GM10266 (cell line): ENCODE measurements around the gene ERCC2.
"Not testable (repeated sequence)": the region's sequence is repeated elsewhere in the genome, so short reads cannot be mapped to it uniquely, and the experiment has no call there.

ENCODE experiments used
- DNase-seq: peaks from one replicate; pipeline ENCODE4 v3.0.0; 2012; ENCODE audit errors: extremely low spot score
- TF ChIP-seq, protein P1 (sequence below): IDR thresholded peaks from 2 replicates; pipeline ENCODE4 v1.5.1; 2012; ENCODE audit warnings: mild to moderate bottlenecking, low read depth; ENCODE audit not compliant: control insufficient read depth, insufficient read depth; ENCODE audit errors: missing control alignments

ERCC2 gene

DNA sequence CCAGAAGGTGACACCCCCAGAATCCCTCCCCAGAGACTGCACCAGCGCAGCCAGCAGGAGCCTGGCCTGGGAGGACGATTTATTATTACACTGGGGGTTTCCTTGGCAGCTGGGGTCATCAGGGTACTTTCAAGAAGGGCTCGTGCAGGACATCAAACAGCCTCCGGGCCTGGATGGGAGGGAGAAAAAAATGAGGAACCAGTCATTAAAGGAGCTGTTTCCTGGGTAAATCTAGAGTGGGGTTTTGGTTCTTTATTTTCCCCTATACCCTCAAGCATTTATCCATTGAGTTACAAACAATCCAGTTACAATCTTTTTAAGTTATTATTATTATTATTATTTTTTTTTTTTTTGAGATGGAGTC, 39.2 kb upstream of the ERCC2 start:
- TF ChIP-seq, protein P1, sequence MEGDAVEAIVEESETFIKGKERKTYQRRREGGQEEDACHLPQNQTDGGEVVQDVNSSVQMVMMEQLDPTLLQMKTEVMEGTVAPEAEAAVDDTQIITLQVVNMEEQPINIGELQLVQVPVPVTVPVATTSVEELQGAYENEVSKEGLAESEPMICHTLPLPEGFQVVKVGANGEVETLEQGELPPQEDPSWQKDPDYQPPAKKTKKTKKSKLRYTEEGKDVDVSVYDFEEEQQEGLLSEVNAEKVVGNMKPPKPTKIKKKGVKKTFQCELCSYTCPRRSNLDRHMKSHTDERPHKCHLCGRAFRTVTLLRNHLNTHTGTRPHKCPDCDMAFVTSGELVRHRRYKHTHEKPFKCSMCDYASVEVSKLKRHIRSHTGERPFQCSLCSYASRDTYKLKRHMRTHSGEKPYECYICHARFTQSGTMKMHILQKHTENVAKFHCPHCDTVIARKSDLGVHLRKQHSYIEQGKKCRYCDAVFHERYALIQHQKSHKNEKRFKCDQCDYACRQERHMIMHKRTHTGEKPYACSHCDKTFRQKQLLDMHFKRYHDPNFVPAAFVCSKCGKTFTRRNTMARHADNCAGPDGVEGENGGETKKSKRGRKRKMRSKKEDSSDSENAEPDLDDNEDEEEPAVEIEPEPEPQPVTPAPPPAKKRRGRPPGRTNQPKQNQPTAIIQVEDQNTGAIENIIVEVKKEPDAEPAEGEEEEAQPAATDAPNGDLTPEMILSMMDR: no peak
- DNase-seq: no peak

DNA sequence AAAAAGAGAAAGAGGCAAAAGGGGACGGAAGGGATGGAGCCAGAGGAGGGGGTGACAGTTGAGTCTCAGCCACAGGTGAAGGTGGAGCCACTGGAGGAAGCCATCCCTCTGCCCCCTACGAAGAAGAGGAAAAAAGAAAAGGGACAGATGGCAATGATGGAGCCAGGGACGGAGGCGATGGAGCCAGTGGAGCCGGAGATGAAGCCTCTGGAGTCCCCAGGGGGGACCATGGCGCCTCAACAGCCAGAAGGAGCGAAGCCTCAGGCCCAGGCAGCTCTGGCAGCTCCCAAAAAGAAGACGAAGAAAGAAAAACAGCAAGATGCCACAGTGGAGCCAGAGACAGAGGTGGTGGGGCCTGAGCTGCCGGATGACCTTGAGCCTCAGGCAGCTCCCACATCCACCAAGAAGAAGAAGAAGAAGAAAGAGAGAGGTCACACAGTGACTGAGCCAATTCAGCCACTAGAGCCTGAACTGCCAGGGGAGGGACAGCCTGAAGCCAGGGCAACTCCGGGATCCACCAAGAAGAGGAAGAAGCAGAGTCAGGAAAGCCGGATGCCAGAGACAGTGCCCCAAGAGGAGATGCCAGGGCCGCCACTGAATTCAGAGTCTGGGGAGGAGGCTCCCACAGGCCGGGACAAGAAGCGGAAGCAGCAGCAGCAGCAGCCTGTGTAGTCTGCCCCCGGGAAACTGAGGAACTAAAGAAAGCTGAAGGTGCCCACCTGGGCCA, 38.6 kb upstream of the ERCC2 start:
- TF ChIP-seq, protein P1: no peak
- DNase-seq: no peak

DNA sequence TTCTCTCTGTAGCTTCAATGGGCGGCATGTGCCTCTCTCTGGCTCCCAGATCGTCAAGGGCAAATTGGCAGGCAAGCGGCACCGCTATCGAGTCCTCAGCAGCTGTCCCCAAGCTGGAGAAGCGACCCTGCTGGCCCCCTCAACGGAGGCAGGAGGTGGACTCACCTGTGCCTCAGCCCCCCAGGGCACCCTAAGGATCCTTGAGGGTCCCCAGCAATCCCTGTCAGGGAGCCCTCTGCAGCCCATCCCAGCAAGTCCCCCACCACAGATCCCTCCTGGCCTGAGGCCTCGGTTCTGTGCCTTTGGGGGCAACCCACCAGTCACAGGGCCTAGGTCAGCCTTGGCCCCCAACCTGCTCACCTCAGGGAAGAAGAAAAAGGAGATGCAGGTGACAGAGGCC, 37.7 kb upstream of the ERCC2 start:
- no peak for DNase-seq
- TF ChIP-seq, protein P1: no peak

DNA sequence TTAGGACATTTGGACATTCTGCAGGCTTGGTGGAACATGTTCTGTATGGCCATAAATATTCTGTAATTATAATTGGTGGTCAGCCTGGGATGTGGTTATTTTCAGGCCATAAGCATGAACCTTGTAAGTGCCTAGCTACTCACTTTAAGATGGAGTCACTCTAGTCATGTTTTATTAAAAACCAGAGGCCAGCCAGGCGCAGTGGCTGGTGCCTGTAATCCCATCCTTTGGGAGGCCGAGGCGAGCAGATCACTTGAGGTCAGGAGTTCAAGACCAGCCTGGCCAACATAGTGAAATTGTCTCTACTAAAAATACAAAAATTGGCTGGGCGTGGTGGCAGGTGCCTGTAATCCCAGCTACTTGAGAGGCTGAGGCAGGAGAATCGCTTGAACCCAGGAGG, 37.2 kb upstream of the ERCC2 start:
- not testable (repeated sequence) for DNase-seq

DNA sequence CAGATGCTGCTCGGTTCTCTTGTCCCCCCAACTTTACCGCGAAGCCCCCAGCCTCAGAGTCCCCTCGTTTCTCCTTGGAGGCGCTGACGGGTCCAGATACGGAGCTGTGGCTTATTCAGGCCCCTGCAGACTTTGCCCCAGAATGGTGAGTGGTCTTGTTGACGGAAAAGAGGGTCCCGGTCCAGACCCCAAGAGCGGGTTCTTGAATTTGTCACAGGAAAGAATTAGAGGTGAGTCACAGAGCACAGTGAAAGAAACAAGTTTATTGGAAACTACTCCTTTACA, 36.7 kb upstream of the ERCC2 start:
- no peak for DNase-seq
- TF ChIP-seq, protein P1: no peak

DNA sequence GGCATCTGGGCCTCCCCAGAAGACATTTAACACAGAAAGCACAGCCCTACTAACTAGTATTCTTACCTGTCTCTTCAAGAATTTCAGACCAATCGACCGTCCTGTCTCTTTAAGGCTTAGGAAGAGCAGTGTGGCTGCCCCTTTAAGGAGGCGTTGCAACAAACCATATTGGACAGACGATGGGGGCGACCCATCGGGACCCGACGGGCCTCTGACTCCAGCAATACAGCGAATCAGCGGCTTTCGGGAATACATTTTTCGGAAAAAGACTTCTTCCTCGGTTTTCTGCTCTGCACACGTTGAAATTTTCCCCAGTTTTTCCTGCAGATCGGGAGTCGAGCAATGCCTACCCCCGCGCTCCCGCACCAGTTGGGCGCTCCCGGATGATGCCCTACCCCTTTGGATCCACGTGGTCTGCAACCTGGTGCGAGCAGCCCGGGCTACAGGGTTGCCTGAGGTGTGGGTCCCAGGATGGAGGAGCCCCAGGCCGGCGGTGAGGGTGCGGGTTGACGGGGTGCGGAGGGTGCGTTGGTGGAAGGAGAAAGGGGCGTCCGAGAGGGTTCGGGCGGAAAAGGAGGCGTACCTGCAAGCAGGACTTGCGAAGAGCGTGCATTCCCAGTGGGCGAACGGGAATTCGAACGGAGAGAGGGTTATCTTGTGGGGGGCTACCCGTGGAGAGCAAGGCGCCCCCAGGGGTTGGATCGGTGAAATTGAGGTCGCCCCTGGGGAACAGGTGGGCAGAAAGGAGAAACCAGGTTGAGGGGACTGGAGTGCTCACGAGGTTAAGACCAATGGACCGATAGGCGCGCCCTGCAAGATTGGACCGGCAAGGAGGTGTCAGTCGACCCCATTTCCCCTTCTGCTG, 36.1 kb upstream of the ERCC2 start, which contains the start of gene POLR1G:
Gene POLR1G, plus strand, starts transcription at position 419 of the 865 bp plus-strand sequence. Its CDS starts 53 bp downstream, at position 472.
- TF ChIP-seq, protein P1: no peak
- DNase-seq: peak; percentile 87

DNA sequence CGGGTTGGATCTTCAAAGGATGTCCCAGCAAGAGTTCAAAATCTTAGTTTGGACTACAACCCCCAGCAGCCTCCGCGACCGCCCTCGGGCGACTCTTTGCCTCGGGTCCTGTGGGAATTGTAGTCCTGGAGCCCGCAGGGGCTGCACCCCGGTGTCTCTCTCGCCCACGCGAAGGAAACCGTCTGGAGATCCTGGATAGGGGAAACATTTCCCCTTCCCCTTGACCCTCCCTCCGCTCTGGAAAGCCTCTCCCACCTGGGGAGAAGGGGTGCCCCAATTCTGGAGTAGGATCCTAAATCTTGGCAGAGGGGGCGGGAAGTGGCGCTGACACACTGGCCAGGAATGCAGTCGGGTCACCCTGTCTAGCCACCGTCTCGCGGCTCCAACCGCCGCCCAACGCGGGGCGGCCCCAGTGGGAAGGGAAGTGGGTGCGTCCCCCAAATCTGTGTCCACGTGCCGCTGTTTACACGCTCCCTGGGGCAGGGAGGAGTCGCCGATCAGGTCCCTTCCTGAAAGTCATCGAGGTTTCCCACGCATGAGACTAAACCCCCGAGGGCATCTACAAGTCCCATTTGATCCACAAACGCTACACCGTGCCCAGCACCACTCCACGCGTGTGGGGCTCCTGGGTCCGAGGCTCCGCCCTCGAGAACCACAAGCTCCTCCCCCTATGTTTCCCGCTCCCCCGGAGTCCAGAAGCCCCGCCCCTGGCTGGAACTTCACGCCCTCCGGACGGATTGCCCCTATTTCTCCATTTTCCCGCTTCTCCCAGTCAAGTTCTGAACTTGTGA, 35.3 kb upstream of the ERCC2 start:
- peak; percentile 89 for DNase-seq
- TF ChIP-seq, protein P1: no peak
